MCF 10A (cell line): Measurements from ENCODE around the gene CSNK1E. TPM values are rescaled to one million over a fixed set of nuclear protein-coding genes. Genes with fewer than 3 reads are reported as not detected.
"Not testable (repeated sequence)": the region's sequence is repeated elsewhere in the genome, so short reads cannot be mapped to it uniquely, and the experiment has no call there.

Experiments
- BruUV-seq: library from RNA; stranded (reverse); fragments of 400-500 nt; replicated peaks from 2 replicates; lab custom pipeline; 2021; lab: Mats Ljungman, UMichigan
- CTCF ChIA-PET: fragments of 300-600 bp; sonication (Branson Sonifier 250); formaldehyde crosslinking; extraction: SDS; loops from one replicate; lab custom pipeline; 2021; ENCODE audit warnings: antibody characterized with exemption, inconsistent platforms; lab: Yijun Ruan, JAX
- POLR2A ChIA-PET: fragments of 300-600, 350-650 bp; sonication (Branson Sonifier 250); formaldehyde crosslinking; extraction: SDS; loops from one replicate; lab custom pipeline; 2020; ENCODE audit warnings: antibody characterized with exemption, inconsistent platforms; lab: Yijun Ruan, JAX
- DNase-seq: peaks from one replicate; pipeline ENCODE4 v3.0.0-alpha.2; 2018; ENCODE audit not compliant: unreplicated experiment
- H3K27ac Mint-ChIP-seq: one replicate; pipeline ENCODE4 v1.8.0; 2022; ENCODE audit warnings: mild to moderate bottlenecking, low read depth, mixed read lengths; ENCODE audit not compliant: unreplicated experiment
- H3K27me3 Mint-ChIP-seq: one replicate; pipeline ENCODE4 v1.8.0; 2022; ENCODE audit warnings: mixed read lengths; ENCODE audit not compliant: insufficient read depth, unreplicated experiment
- H3K36me3 Mint-ChIP-seq: one replicate; pipeline ENCODE4 v1.8.0; 2022; ENCODE audit warnings: mild to moderate bottlenecking, moderate library complexity, mixed read lengths; ENCODE audit not compliant: insufficient read depth, unreplicated experiment
- H3K4me1 Mint-ChIP-seq: one replicate; pipeline ENCODE4 v1.8.0; 2022; ENCODE audit warnings: mixed read lengths; ENCODE audit not compliant: insufficient read depth, unreplicated experiment
- H3K4me3 Mint-ChIP-seq: one replicate; pipeline ENCODE4 v1.8.0; 2022; ENCODE audit warnings: mild to moderate bottlenecking, moderate library complexity, mixed read lengths; ENCODE audit not compliant: unreplicated experiment
- H3K9me3 Mint-ChIP-seq: one replicate; pipeline ENCODE4 v1.8.0; 2022; ENCODE audit warnings: mixed read lengths; ENCODE audit not compliant: unreplicated experiment
- CTCF ChIP-seq: fragments of 200-600 bp; IDR thresholded peaks from one replicate; pipeline ENCODE4 v1.8.0; 2022; ENCODE audit warnings: antibody characterized with exemption, mild to moderate bottlenecking; ENCODE audit not compliant: unreplicated experiment
- intact Hi-C: fragments of 100-400 bp; cut with micrococcal nuclease; formaldehyde crosslinking; loops from 2 replicates; pipeline ENCODE4 v1.14.1; 2022
- total RNA-seq: library from RNA; stranded (reverse); gene quantifications from 2 replicates; pipeline ENCODE4 v1.2.3, GENCODE V29; 2022

Gene CSNK1E
- total RNA-seq, 1 experiment from 2014 or later = 425 TPM

GRCh38 chr22:38347181-38347943 is 30.1 kb upstream of the CSNK1E start:
- Mint-ChIP-seq H3K27me3 (no peaks in the 10 kb centered on the region), H3K36me3 (peaks cover 11% of the 10 kb centered on the region), H3K4me1 (peaks cover 14% of the 10 kb centered on the region), H3K27ac (peak overlapping the region; percentile 81), H3K9me3 (no peaks in the 10 kb centered on the region), H3K4me3 (no peak overlapping the region)
- DNase-seq = no peak
- intact Hi-C loops = no loop called here
- BruUV-seq = no TSS peak
- POLR2A ChIA-PET = interaction anchor here (0.7 to 4.4 kb wide), 7 partner anchors 10 to 290 kb away, joined by 3 to 23 read pairs (median 4); partner anchors contain the start of gene PICK1
- TF ChIP-seq CTCF = no peak
- CTCF ChIA-PET = interaction anchor here (1.1 kb wide), 1 partner anchor 9 kb away, joined by 3 read pairs; no protein-coding TSS in a partner anchor

GRCh38 chr22:38346506-38346905 is 29.3 kb upstream of the CSNK1E start:
- intact Hi-C loops = no loop called here
- H3K27ac Mint-ChIP-seq = no peak overlapping the region
- peaks cover 14% of the 10 kb centered on the region for H3K4me1 Mint-ChIP-seq
- H3K4me3 Mint-ChIP-seq = no peak overlapping the region
- H3K9me3 Mint-ChIP-seq = no peaks in the 10 kb centered on the region
- ChIA-PET CTCF (interaction anchor here (1.1 kb wide), 1 partner anchor 8 kb away, joined by 3 read pairs; no protein-coding TSS in a partner anchor), POLR2A (interaction anchor here (0.6 to 4.4 kb wide), 6 partner anchors 28 to 1619 kb away, joined by 3 to 23 read pairs (median 4); no protein-coding TSS in a partner anchor)
- H3K27me3 Mint-ChIP-seq = no peaks in the 10 kb centered on the region
- BruUV-seq = no TSS peak
- no peak for TF ChIP-seq CTCF
- peaks cover 11% of the 10 kb centered on the region for H3K36me3 Mint-ChIP-seq
- no peak for DNase-seq

GRCh38 chr22:38345782-38346181 is 28.5 kb upstream of the CSNK1E start:
- no peak for DNase-seq
- Mint-ChIP-seq H3K27ac (no peak overlapping the region), H3K27me3 (no peaks in the 10 kb centered on the region), H3K36me3 (peaks cover 7% of the 10 kb centered on the region), H3K9me3 (no peaks in the 10 kb centered on the region), H3K4me3 (no peak overlapping the region), H3K4me1 (peaks cover 14% of the 10 kb centered on the region)
- intact Hi-C loops = no loop called here
- POLR2A ChIA-PET = interaction anchor here (0.7 to 4.4 kb wide), 5 partner anchors 28 to 1618 kb away, joined by 3 to 23 read pairs (median 3); no protein-coding TSS in a partner anchor
- TF ChIP-seq CTCF = no peak
- CTCF ChIA-PET = interaction anchor here (0.6 kb wide), 1 partner anchor 225 kb away, joined by 3 read pairs; no protein-coding TSS in a partner anchor
- no TSS peak for BruUV-seq

- ChIA-PET POLR2A (interaction anchor here (1.8 kb wide), 1 partner anchor 34 kb away, joined by 6 read pairs; no protein-coding TSS in a partner anchor), CTCF (interaction anchor here (0.7 kb wide), 1 partner anchor 200 kb away, joined by 3 read pairs; no protein-coding TSS in a partner anchor)
- intact Hi-C loops, H3K4me3 Mint-ChIP-seq, BruUV-seq, H3K36me3 Mint-ChIP-seq, H3K27ac Mint-ChIP-seq, DNase-seq, H3K27me3 Mint-ChIP-seq, H3K4me1 Mint-ChIP-seq, H3K9me3 Mint-ChIP-seq: not testable (repeated sequence)
Measured at GRCh38 chr22:38339893-38340292, 22.7 kb upstream of the CSNK1E start.
